ENCODE data around the gene FCRL5. TPM values are rescaled to one million over a fixed set of nuclear protein-coding genes. Genes with fewer than 3 reads are reported as not detected.
"Not testable (repeated sequence)": the region's sequence is repeated elsewhere in the genome, so short reads cannot be mapped to it uniquely, and the experiment has no call there.

FCRL5 gene
- polyA plus RNA-seq, 4 donors: 0.05 to 0.07 (median 0.06) TPM

GRCh38 chr1:157490467-157491165, 61.7 kb downstream of the FCRL5 start:
- DNase-seq (ENCODE audit: low read depth in 4 of 4, low spot score in 3 of 4): peak in 3 of 4 donors; percentile 41 to 44 (median 42)

DNA sequence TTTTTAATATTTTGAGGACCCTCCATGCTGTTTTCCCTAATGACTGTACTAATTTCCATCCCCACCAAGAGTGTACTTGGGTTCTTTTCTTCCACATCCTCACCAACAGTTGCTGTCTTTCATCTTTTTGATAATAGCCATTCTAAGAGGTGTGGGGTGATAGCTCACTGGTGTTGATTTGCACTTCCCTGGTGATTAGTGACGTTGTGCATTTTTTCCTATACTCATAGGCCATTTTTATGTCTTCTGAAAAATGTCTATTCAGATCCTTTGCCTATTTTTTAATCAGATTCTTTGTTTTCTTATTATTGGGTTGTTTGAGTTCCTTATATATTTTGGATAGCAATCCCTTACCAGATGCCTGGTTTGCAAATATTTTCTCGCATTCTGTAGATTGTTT, 64.2 kb downstream of the FCRL5 start:
- DNase-seq (ENCODE audit: low read depth in 4 of 4, low spot score in 3 of 4): no peak

DNA sequence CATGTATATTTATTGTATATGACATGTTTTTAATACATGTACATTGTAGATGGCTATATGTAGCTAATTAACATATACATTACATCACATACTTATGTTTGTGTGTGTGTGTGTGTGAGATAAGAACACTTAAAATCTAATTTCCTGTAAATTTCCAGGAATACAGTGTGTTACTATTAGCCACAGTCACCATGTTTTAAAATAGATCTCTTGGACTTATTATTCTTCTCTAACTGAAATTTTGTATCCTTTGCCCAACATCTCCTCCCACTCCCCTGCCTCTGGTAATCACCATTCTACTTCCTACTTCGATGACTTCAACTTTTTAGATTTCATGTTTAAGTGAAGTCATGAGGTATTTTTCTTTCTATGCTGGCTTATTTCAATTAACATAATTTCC, 64.8 kb downstream of the FCRL5 start:
- DNase-seq (ENCODE audit: low read depth in 4 of 4, low spot score in 3 of 4): no peak

DNA sequence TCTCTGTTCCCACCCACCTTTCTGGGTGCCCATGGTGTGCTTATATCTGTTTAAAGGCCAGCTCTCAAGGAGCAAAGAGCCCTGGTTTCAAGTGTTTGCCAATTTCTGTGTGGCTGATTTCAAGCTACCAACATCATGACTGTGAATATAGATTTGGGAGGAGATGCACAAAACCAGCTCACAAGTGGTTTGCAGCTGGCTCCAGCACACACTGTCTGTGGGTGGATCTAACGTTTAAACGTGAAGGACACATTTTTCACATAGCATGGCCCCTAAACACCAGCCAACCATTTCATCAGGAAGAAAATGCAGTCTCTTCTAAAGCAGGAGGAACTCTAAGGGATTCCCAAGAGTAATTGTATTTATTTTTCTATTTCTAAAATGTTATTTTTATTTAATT, 65.2 kb downstream of the FCRL5 start:
- DNase-seq (ENCODE audit: low read depth in 4 of 4, low spot score in 3 of 4): no peak

DNA sequence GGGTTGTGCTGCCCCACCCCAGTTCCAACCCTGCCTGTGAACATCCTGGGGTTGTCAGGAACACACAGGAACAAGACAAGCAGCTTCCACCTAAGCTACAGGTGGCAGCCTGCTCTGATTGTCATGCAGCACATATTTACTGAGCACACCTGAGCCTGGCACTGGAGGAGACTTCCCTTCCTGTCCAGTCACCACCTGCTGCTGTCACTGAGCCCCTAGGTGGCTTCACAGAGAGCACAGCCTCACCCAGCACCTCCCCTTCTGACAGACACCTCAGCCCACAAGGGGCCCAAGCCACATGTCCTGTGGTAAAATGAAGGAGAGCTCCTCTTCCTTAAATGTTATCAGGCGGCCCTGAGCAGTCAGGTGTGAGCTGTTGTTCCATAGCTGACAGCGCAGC, 65.9 kb downstream of the FCRL5 start:
- not testable (repeated sequence) for DNase-seq (ENCODE audit: low read depth in 4 of 4, low spot score in 3 of 4)

- DNase-seq (ENCODE audit: low read depth in 4 of 4, low spot score in 3 of 4): no peak
Measured at GRCh38 chr1:157485793-157486192, 66.5 kb downstream of the FCRL5 start.

DNA sequence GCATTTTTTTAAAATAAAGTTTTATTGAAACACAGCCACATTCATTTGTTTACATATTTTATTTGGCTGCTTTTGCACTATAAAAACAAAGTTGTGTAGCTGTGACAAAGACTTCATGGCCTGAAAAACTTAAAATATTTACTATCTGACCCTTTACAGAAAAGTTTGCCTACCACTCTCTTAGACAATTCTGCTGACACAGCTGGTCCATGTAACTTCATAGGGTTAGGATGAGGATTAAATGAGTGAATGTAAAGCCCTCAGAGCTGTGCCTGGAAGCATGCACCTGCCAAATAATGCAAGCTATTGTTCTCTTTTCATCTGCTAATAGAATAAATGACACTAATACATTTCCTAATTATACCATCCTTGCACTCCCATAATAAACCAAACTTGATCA, 67.7 kb downstream of the FCRL5 start:
- no peak for DNase-seq (ENCODE audit: low read depth in 4 of 4, low spot score in 3 of 4)

- no peak for DNase-seq (ENCODE audit: low read depth in 4 of 4, low spot score in 3 of 4)
Measured at GRCh38 chr1:157483635-157484034, 68.7 kb downstream of the FCRL5 start.

DNA sequence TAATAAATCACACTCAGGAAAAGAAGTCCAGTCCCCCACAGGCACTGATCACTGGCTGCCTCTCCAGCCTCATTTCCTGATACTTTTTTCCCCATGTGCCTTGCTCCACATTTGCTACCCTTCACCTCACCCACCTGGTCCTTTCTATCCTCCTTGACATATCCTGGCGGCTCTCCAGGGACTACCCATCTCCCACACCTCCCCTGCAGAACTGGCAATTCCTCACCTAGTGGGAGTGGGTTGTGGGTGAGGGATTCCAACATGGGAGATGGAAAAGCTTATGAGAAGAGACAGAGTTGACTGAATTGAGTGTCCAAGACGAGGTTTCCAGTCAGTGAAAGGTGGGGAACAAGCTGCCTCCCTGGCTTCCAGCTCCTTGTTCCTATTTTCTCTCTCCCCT, 69.6 kb downstream of the FCRL5 start:
- no peak for DNase-seq (ENCODE audit: low read depth in 4 of 4, low spot score in 3 of 4)

DNA sequence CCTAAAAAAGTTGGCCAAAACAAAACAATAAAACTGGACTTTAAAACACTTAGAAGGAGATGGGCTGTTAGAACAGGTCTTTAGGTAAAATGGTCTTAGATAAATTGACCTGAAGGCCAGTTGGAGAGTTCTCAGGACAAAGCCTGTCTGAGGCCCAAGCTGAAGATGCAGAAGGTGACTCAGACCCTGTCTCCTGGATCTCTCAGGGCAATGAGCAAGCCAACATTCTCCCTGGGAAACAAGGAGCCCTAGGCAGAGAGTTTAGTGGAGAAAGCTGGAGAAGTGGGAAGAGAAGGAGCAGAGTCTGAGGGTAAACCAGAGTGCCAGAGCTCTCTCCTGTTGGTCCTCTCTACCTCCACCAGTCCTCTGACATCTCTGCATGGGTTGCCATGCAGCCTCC, 70.1 kb downstream of the FCRL5 start:
- no peak for DNase-seq (ENCODE audit: low read depth in 4 of 4, low spot score in 3 of 4)

GRCh38 chr1:157478030-157478429, 74.3 kb downstream of the FCRL5 start:
- DNase-seq (ENCODE audit: low read depth in 4 of 4, low spot score in 3 of 4): no peak

DNA sequence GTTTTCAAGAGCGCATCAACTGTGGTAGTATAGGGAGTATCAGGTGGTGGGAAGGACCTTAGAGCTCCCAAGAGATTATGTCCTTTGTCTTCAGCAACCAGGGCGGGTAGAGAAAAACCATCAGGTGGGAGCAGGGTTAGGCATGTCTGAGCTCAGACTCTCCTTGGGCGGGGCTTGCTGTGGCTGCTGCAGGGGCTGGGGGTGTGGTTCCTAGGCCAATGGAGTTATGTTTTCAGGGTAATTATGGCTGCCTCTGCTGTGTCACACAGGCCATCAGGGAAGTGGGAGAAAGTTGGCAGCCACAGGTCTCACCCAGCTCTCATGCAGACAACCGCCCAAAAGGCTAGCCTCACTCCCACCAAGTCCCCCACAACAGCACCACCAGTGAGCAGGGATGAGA, 74.9 kb downstream of the FCRL5 start:
- DNase-seq (ENCODE audit: low read depth in 4 of 4, low spot score in 3 of 4): no peak

DNA sequence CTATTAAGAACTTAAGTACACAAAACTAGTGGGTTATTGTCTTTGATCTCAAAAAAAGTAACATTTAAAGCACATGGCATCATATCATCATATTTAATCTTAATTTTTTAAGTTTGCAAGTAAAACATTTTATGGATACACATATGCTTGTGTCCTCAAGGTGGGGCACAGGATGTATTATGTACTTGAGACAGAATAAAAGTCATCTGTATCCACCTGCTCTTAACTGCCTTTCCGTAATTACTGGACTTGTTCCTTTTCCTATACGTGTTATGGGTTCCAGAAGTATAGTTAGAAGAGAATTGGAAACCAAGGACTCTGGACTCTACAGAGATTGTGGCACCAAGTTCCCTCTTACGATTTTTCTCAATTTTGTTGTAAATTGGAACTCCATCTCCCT, 79.4 kb downstream of the FCRL5 start:
- DNase-seq (ENCODE audit: low read depth in 4 of 4, low spot score in 3 of 4): no peak

DNA sequence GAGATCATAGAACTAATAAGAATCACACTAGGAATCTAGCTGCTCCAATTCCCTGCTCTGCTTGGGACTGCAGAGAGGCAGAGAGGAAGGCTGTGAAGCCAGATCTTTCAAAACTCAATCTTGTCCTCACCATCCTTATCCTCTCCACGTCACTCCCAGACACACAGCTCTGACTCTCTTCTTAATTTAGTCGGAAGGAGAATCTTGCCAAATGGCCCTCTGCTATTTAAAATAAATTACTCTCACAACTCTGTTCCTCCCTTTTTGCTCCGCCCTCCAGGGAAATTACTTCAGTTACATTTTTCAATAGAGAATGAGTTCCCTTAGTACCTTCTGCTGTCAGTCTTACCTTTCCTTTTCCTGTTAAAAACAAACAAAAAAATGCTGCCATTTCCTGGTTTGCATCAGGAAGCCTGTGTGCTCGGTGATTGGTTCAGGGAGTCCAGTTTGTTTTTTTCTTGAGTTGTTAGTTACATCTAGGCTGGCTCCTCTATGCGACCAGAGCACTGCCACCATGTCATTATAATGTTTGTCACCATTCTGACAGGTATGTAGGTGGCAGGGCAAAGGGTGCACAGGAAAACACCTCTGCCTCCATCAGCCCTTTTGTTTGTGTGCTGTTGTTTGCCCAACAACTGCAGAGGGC, 80.1 kb downstream of the FCRL5 start:
- DNase-seq (ENCODE audit: low read depth in 4 of 4, low spot score in 3 of 4): no peak

GRCh38 chr1:157471531-157471930, 80.8 kb downstream of the FCRL5 start:
- DNase-seq (ENCODE audit: low read depth in 4 of 4, low spot score in 3 of 4): no peak

- no peak for DNase-seq (ENCODE audit: low read depth in 4 of 4, low spot score in 3 of 4)
Measured at GRCh38 chr1:157469752-157470675, 82.3 kb downstream of the FCRL5 start.

DNA sequence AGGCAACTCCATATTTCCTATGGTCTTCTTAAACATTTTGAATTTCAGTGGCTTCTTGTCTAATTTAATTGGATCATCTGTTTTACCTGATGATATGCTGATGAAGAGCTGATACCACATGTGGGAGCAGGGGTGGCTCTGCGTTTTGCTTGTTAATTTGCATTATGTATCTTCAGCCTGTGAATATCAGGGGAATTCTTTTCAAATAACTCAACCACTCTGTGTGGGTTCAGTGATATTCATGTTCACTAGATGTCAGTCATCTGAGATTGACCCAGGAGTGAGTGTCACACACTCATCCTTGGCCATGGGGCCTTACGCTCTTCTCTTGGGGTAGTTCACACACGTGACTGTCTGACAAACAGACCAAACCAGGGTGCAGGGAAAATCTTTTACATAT, 83.0 kb downstream of the FCRL5 start:
- DNase-seq (ENCODE audit: low read depth in 4 of 4, low spot score in 3 of 4): no peak

GRCh38 chr1:157466011-157466410, 86.3 kb downstream of the FCRL5 start:
- no peak for DNase-seq (ENCODE audit: low read depth in 4 of 4, low spot score in 3 of 4)
